Measurements from ENCODE around the gene TCHHL1. TPM values are rescaled to one million over a fixed set of nuclear protein-coding genes. Genes with fewer than 3 reads are reported as not detected.

TCHHL1 gene
- total and polyA plus RNA-seq, 10 of the 15 experiments (the other 5 are each of a cell fraction or from before 2014, with no cell fraction given), result not detected

DNA sequence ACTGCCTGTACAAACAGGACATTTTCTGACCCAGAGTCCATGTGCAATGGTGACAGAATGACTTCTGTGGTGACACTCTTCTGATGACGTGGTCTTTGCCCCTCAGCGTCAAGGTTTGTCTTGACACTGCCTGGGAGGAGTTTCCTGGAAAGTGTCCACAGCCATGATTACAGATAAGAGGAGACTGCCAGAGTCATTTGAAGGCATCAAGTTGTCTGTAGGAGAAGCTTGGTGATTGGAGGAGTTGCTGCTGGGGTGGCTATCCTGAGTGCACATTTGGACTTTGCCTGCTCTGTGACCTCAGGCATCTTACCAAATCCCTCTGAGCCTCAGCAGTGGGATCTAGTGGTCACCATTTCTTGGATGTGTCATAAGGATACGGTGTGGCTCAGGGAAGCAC is 17.7 kb downstream of the TCHHL1 start:
- H3K27me3 ChIP-seq (replicated peaks in 1 of 2; ENCODE audit: control insufficient read depth in 2 of 2, insufficient read depth in 2 of 2, low read length in 1 of 2), result peaks cover 2 to 4% of the 10 kb centered on the region in 2 experiments; a peak in 3 of 4 replicates
- no TSS peak for BruUV-seq (replicated peaks)
- no peak overlapping the region for H3K9ac ChIP-seq (ENCODE audit: control insufficient read depth, insufficient read depth, low read length)
- H3K4me2 ChIP-seq (ENCODE audit: control insufficient read depth, insufficient read depth), result no peak overlapping the region
- intact Hi-C loops (cut with micrococcal nuclease; ENCODE audit: unreplicated experiment) (no loop called here), in situ Hi-C loops (cut with MboI) (no loop called here)
- no peak for DNase-seq (ENCODE audit: low read depth, low spot score)
- no peaks in the 10 kb centered on the region for H3K9me3 ChIP-seq (replicated peaks; ENCODE audit: control insufficient read depth, insufficient read depth, low read length)
- ATAC-seq, result no peak
- H3K4me3 ChIP-seq, result no peak overlapping the region
- no peak overlapping the region for H2AFZ ChIP-seq (ENCODE audit: control insufficient read depth, low read depth, low read length)
- TF ChIP-seq BACH1 (IDR thresholded peaks at IDR 0.05; ENCODE audit: borderline replicate concordance) (no peak), WRNIP1 (IDR thresholded peaks at IDR 0.05; ENCODE audit: borderline replicate concordance, low read depth, low read length) (no peak), IKZF1 (conservative IDR thresholded peaks at IDR 0.05) (no peak), DPF2 (IDR thresholded peaks at IDR 0.05) (no peak), STAT1 (conservative IDR thresholded peaks at IDR 0.05) (no peak), EGR1 (IDR thresholded peaks at IDR 0.05; ENCODE audit: borderline replicate concordance in 1 of 2, low read depth in 2 of 2, low read length in 2 of 2) (no peak), STAT3 (IDR thresholded peaks at IDR 0.05; ENCODE audit: low read depth, low read length) (no peak), SP1 (IDR thresholded peaks at IDR 0.05; ENCODE audit: low read depth, low read length) (no peak), FOS (IDR thresholded peaks at IDR 0.05; ENCODE audit: borderline replicate concordance, extremely low read depth, insufficient read length) (no peak), MTA3 (IDR thresholded peaks at IDR 0.05; ENCODE audit: borderline replicate concordance, low read length) (no peak), TAF1 (IDR thresholded peaks at IDR 0.05; ENCODE audit: borderline replicate concordance, low read depth, low read length) (no peak), RFX5 (IDR thresholded peaks at IDR 0.05; ENCODE audit: low read depth, low read length) (no peak), SUPT20H (IDR thresholded peaks at IDR 0.05; ENCODE audit: borderline replicate concordance, control insufficient read depth, low read depth, low read length) (no peak), MEF2A (IDR thresholded peaks at IDR 0.05; ENCODE audit: insufficient read depth, low read depth, low read length) (no peak), SIX5 (IDR thresholded peaks at IDR 0.05; ENCODE audit: low read depth, low read length, severe bottlenecking) (no peak), YBX1 (IDR thresholded peaks at IDR 0.05) (no peak), TBL1XR1 (IDR thresholded peaks at IDR 0.05; ENCODE audit: low read depth, low read length) (no peak)
- TF ChIP-seq, protein P1, sequence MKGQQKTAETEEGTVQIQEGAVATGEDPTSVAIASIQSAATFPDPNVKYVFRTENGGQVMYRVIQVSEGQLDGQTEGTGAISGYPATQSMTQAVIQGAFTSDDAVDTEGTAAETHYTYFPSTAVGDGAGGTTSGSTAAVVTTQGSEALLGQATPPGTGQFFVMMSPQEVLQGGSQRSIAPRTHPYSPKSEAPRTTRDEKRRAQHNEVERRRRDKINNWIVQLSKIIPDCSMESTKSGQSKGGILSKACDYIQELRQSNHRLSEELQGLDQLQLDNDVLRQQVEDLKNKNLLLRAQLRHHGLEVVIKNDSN (IDR thresholded peaks at IDR 0.05; ENCODE audit: borderline replicate concordance, extremely low read length, insufficient read depth, low read depth, low read length), result no peak
- TF ChIP-seq, protein P2, sequence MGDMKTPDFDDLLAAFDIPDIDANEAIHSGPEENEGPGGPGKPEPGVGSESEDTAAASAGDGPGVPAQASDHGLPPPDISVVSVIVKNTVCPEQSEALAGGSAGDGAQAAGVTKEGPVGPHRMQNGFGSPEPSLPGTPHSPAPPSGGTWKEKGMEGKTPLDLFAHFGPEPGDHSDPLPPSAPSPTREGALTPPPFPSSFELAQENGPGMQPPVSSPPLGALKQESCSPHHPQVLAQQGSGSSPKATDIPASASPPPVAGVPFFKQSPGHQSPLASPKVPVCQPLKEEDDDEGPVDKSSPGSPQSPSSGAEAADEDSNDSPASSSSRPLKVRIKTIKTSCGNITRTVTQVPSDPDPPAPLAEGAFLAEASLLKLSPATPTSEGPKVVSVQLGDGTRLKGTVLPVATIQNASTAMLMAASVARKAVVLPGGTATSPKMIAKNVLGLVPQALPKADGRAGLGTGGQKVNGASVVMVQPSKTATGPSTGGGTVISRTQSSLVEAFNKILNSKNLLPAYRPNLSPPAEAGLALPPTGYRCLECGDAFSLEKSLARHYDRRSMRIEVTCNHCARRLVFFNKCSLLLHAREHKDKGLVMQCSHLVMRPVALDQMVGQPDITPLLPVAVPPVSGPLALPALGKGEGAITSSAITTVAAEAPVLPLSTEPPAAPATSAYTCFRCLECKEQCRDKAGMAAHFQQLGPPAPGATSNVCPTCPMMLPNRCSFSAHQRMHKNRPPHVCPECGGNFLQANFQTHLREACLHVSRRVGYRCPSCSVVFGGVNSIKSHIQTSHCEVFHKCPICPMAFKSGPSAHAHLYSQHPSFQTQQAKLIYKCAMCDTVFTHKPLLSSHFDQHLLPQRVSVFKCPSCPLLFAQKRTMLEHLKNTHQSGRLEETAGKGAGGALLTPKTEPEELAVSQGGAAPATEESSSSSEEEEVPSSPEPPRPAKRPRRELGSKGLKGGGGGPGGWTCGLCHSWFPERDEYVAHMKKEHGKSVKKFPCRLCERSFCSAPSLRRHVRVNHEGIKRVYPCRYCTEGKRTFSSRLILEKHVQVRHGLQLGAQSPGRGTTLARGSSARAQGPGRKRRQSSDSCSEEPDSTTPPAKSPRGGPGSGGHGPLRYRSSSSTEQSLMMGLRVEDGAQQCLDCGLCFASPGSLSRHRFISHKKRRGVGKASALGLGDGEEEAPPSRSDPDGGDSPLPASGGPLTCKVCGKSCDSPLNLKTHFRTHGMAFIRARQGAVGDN (IDR thresholded peaks at IDR 0.05), result no peak
- CTCF ChIA-PET, result no interaction called here
- POLR2A ChIA-PET, result no interaction called here
- no peaks in the 10 kb centered on the region for H3K79me2 ChIP-seq (ENCODE audit: control insufficient read depth, insufficient read depth, low read length)
- no peak for FAIRE-seq
- H3K4me1 ChIP-seq (ENCODE audit: control insufficient read depth, insufficient read depth, low read length), result no peaks in the 10 kb centered on the region
- RAD21 ChIA-PET (ENCODE audit: unreplicated experiment), result no interaction called here
- no peaks in the 10 kb centered on the region for H3K36me3 ChIP-seq (ENCODE audit: control insufficient read depth in 2 of 2, insufficient read depth in 2 of 2, low read length in 1 of 2)
- WGBS (ENCODE audit: insufficient coverage, insufficient replicate concordance, low lambda C conversion rate, missing lambda C conversion rate), result 48% methylated on average over 3 of the region's 3 CpGs
- no peak overlapping the region for H3K27ac ChIP-seq (ENCODE audit: control insufficient read depth, insufficient read depth)
- SMC1A ChIA-PET (ENCODE audit: uncharacterized antibody, unreplicated experiment), result no interaction called here
- H4K20me1 ChIP-seq (ENCODE audit: control insufficient read depth, insufficient read depth), result no peaks in the 10 kb centered on the region
